ENCODE data around the gene PHF12. TPM values are rescaled to one million over a fixed set of nuclear protein-coding genes. Genes with fewer than 3 reads are reported as not detected.
A peak's percentile ranks its signal among the peaks of the same experiment; 100 is the strongest.

PHF12 gene
- total RNA-seq, 1 donor from 2014 or later, result 69.3 TPM

DNA sequence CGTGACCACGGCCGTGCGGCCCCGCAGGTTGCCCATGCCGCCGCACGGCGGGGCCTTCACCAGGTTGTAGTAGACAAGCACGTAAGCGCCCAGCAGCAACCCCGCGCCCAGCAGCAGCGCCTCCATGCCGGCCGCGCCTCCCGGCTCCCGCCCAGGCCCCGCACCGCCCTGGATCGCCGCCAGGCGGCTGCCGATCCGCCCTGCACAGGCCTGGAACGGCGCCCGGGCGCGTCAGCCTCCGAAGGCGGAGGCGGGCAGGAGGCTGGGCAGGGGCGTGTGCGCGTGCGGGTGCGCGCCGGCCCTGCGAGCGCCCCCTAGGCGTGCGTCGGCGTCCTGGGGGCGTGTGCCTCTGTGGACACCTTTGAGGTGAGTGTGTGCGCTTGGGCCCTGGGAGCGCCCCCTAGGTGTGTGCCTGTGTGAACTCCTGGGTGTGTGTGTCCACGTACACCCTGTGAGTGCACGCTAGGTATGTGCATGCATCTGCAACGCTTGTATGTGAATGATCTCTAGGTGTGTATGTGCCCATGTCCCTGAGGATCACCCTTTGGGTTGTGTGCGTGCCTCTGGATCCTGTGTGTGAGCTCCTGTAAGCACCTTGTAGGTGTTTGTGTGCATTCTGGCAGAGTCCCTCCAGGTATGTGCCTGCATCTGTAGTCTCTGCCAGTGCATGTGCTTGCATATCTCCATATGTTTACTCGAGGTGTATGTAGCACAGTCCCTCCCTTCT lies 48.3 kb downstream of the PHF12 start, which contains the start of gene DHRS13:
TSS of gene DHRS13 (minus strand) at position 261 of the 727 bp plus-strand sequence. CDS start at position 126, 135 bp downstream.
- no peaks in the 10 kb centered on the region for H3K27me3 Mint-ChIP-seq (ENCODE audit: low read depth)
- H3K9me3 Mint-ChIP-seq, result no peaks in the 10 kb centered on the region
- DNase-seq (ENCODE audit: low spot score in 2 of 2, unreplicated experiment in 2 of 2), result peak; percentile 97 to 99
- H3K27ac Mint-ChIP-seq, result peak within 1 kb of the TSS; percentile 85
- peaks cover 12% of the 10 kb centered on the region for H3K4me1 Mint-ChIP-seq
- TF ChIP-seq, protein P1, sequence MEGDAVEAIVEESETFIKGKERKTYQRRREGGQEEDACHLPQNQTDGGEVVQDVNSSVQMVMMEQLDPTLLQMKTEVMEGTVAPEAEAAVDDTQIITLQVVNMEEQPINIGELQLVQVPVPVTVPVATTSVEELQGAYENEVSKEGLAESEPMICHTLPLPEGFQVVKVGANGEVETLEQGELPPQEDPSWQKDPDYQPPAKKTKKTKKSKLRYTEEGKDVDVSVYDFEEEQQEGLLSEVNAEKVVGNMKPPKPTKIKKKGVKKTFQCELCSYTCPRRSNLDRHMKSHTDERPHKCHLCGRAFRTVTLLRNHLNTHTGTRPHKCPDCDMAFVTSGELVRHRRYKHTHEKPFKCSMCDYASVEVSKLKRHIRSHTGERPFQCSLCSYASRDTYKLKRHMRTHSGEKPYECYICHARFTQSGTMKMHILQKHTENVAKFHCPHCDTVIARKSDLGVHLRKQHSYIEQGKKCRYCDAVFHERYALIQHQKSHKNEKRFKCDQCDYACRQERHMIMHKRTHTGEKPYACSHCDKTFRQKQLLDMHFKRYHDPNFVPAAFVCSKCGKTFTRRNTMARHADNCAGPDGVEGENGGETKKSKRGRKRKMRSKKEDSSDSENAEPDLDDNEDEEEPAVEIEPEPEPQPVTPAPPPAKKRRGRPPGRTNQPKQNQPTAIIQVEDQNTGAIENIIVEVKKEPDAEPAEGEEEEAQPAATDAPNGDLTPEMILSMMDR (IDR thresholded peaks at IDR 0.05; ENCODE audit: unreplicated experiment), result peak; percentile 89
- peak within 1 kb of the TSS; percentile 79 for H3K4me3 Mint-ChIP-seq
- H3K36me3 Mint-ChIP-seq, result peaks cover 13% of the 10 kb centered on the region

DNA sequence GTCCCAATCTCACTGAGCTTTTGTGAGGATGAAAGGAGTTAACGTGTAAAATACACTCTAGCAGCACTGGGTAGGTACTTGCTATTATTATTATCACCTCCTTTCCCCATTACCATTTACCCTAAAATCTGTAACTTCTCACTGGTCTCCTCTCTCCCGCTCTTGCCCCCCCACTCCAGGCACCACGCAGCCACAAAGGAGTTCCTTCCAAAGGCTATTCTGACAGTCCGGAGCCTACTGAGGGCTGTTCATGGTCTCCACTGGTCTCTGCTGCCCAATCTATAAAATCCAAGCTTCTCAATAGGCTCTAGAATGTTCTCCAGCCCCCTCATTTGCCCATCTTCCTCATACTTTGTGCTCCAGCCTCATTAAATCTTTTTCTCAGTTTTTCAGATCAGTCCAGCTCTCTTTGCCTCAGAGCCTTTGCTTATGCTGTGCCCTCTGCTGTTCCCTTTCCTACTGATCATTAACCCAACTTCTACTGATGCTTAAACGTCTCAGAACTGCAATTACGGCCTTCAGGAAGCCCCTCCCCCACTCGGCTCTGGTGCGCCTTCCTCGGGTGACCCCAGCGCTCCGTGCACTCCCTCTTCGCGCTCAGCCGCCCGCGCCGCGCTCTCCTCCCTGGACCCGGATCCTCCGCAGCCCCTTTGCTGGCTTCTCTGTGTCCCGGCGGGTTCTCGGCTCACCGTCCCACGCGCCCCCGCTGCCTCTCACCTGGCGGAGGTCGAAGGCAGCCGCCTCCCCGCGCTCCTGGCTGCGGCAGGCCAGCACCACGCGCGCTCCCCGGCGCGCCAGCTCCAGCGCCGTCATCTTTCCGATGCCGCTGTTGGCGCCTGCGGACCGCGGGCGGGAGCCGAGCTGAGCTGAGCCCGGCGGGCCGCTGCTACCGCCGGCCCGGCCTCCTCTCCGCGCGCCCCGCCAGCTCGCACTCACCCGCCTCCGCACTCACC lies 49.2 kb downstream of the PHF12 start:
- peaks cover 4% of the 10 kb centered on the region for H3K36me3 Mint-ChIP-seq
- peaks cover 15% of the 10 kb centered on the region for H3K4me1 Mint-ChIP-seq
- peak overlapping the region; percentile 79 for H3K4me3 Mint-ChIP-seq
- H3K9me3 Mint-ChIP-seq, result no peaks in the 10 kb centered on the region
- peak overlapping the region; percentile 85 for H3K27ac Mint-ChIP-seq
- peak in 1 of 2 experiments; percentile 46 for DNase-seq (ENCODE audit: low spot score in 2 of 2, unreplicated experiment in 2 of 2)
- H3K27me3 Mint-ChIP-seq (ENCODE audit: low read depth), result no peaks in the 10 kb centered on the region
- TF ChIP-seq, protein P1 (IDR thresholded peaks at IDR 0.05; ENCODE audit: unreplicated experiment), result no peak

DNA sequence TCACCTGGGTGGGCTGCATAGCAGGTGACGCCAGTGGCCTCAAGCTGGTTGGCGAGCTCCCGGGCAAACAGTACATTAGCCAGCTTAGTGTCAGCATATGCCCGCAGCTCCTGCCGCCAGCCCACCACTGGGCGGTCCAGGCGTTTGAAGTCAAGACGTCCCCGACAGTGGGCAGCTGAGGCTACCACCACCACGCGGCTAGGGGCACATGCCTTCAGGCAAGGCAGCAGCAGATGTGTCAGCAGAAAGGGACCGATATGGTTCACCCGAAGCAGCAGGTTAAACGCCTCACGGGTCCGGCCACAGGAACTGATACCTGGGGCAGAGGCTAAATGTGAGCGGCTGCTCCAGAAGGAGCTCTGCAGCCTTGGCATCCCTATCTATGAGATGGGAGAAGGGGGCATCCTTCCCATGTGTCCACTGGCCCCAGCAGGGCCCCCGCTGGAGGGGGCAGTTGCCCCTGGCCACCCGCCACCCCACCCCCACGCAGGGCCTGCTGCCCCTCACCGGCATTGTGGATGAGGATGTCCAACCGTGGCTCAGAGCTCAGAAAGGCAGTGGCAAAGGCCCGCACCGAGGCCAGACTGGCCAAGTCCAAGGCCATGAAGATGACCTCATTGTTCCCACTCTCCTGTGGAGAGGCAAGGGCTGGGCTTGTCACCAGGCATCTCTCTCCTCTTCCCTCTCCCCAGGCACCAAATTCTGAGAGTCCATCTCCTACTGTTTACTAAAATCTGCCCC lies 50.2 kb downstream of the PHF12 start:
- no peak for DNase-seq (ENCODE audit: low spot score in 2 of 2, unreplicated experiment in 2 of 2)
- Mint-ChIP-seq H3K36me3 (no peaks in the 10 kb centered on the region), H3K27ac (peak overlapping the region; percentile 85), H3K27me3 (ENCODE audit: low read depth) (no peaks in the 10 kb centered on the region), H3K4me1 (peaks cover 23% of the 10 kb centered on the region), H3K4me3 (peak overlapping the region; percentile 79), H3K9me3 (no peaks in the 10 kb centered on the region)
- TF ChIP-seq, protein P1 (IDR thresholded peaks at IDR 0.05; ENCODE audit: unreplicated experiment), result no peak

DNA sequence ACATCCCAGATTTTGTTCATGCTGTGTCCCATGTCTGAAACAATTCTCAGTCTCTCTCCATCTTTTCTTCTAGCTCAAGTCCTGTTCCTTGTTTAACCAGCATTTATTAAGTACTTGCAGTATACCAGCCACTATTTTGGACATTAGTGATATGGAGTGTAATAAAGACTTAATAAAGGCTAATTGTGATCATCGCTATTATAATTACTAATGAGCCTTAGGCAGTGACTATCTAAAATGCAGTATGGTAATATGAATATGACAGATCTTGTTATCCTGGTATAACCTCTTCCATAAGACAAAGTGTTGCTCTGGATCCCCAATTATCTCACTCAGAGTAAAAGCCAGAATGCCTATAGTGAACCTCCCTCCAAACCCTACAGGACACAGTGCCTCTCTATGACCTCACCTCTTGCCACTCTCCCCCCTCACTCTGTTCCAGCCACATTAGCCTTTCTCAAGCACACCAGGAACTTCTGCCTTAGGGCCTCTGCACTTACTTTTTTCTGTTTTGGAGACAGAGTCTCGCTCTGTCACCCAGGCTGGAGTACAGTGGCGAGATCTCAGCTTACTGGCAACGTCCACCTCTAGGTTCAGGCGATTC lies 52.0 kb downstream of the PHF12 start:
- Mint-ChIP-seq H3K27me3 (ENCODE audit: low read depth) (no peaks in the 10 kb centered on the region), H3K27ac (no peak overlapping the region), H3K4me1 (peaks cover 28% of the 10 kb centered on the region), H3K4me3 (peak overlapping the region; percentile 8), H3K36me3 (no peaks in the 10 kb centered on the region), H3K9me3 (no peaks in the 10 kb centered on the region)
- DNase-seq (ENCODE audit: low spot score in 2 of 2, unreplicated experiment in 2 of 2), result no peak
- TF ChIP-seq, protein P1 (IDR thresholded peaks at IDR 0.05; ENCODE audit: unreplicated experiment), result no peak

DNA sequence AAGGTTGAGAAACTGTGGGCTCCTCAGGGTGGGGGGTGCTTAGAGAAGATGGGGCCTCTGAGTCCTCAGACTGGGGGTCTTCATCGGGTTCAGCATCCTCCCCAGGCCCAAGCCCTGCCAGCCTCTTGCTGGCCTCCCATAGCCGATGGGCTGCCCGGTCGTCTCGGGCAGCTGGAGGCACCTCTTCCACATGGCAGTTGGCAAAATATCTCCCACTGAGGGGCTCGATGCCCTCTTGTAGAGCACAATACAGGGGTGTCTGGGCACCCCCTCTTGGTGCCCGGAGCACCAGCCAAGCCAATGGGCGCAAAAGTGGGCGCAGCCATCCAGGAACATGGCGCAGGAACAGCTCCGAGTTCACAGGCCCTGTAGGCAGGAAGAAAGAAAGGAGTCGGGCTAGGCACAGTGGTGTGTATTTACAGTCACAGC lies 52.8 kb downstream of the PHF12 start:
- TF ChIP-seq, protein P1 (IDR thresholded peaks at IDR 0.05; ENCODE audit: unreplicated experiment), result no peak
- Mint-ChIP-seq H3K4me1 (peaks cover 28% of the 10 kb centered on the region), H3K27me3 (ENCODE audit: low read depth) (no peaks in the 10 kb centered on the region), H3K27ac (no peak overlapping the region), H3K4me3 (peak overlapping the region; percentile 87), H3K9me3 (no peaks in the 10 kb centered on the region), H3K36me3 (no peaks in the 10 kb centered on the region)
- DNase-seq (ENCODE audit: low spot score in 2 of 2, unreplicated experiment in 2 of 2), result no peak

Measured in mesothelial cell of epicardium (in vitro differentiated cells).